Measurements from ENCODE around the gene MARVELD3.
"Not testable (repeated sequence)": the region's sequence is repeated elsewhere in the genome, so short reads cannot be mapped to it uniquely, and the experiment has no call there.

GRCh38 chr16:71614956-71615355 lies 11.0 kb upstream of the MARVELD3 start:
- not testable (repeated sequence) for TF ChIP-seq EZH2phosphoT487 (IDR thresholded peaks at IDR 0.05; ENCODE audit: borderline replicate concordance, low read length)
- TF ChIP-seq, protein P1, sequence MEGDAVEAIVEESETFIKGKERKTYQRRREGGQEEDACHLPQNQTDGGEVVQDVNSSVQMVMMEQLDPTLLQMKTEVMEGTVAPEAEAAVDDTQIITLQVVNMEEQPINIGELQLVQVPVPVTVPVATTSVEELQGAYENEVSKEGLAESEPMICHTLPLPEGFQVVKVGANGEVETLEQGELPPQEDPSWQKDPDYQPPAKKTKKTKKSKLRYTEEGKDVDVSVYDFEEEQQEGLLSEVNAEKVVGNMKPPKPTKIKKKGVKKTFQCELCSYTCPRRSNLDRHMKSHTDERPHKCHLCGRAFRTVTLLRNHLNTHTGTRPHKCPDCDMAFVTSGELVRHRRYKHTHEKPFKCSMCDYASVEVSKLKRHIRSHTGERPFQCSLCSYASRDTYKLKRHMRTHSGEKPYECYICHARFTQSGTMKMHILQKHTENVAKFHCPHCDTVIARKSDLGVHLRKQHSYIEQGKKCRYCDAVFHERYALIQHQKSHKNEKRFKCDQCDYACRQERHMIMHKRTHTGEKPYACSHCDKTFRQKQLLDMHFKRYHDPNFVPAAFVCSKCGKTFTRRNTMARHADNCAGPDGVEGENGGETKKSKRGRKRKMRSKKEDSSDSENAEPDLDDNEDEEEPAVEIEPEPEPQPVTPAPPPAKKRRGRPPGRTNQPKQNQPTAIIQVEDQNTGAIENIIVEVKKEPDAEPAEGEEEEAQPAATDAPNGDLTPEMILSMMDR (conservative IDR thresholded peaks at IDR 0.05; ENCODE audit: low read depth, low read length): not testable (repeated sequence)

Data from PC-3 (cell line).